Adipocyte (in vitro differentiated cells): ENCODE results near the gene MEF2C.
"Not testable (repeated sequence)": the region's sequence is repeated elsewhere in the genome, so short reads cannot be mapped to it uniquely, and the experiment has no call there.

ENCODE experiments used
- DNase-seq: peaks from one replicate; pipeline ENCODE4 v3.0.0-alpha.2; 2015; ENCODE audit warnings: low read depth
- H3K27me3 ChIP-seq: replicated peaks from 2 replicates; pipeline ENCODE4 v1.7.0; 2013; ENCODE audit warnings: mild to moderate bottlenecking, low read length, moderate library complexity; ENCODE audit not compliant: control insufficient read depth, insufficient read depth
- H3K36me3 ChIP-seq: 2 replicates; pipeline ENCODE4 v1.7.0; 2013; ENCODE audit warnings: low read length, mild to moderate bottlenecking, moderate library complexity; ENCODE audit not compliant: control insufficient read depth, insufficient read depth, severe bottlenecking
- H3K4me1 ChIP-seq: 2 replicates; pipeline ENCODE4 v1.7.0; 2013; ENCODE audit warnings: mild to moderate bottlenecking, low read length, moderate library complexity; ENCODE audit not compliant: control insufficient read depth, insufficient read depth
- H3K4me3 ChIP-seq: 2 replicates; pipeline ENCODE4 v1.7.0; 2013; ENCODE audit warnings: mild to moderate bottlenecking, low read length, moderate library complexity
- H3K9ac ChIP-seq: 2 replicates; pipeline ENCODE4 v1.7.0; 2013; ENCODE audit warnings: mild to moderate bottlenecking, low read length, moderate library complexity
- H3K9me3 ChIP-seq: 2 replicates; pipeline ENCODE4 v1.7.0; 2013; ENCODE audit warnings: mild to moderate bottlenecking, low read length, moderate library complexity; ENCODE audit not compliant: control insufficient read depth

The MEF2C gene

DNA sequence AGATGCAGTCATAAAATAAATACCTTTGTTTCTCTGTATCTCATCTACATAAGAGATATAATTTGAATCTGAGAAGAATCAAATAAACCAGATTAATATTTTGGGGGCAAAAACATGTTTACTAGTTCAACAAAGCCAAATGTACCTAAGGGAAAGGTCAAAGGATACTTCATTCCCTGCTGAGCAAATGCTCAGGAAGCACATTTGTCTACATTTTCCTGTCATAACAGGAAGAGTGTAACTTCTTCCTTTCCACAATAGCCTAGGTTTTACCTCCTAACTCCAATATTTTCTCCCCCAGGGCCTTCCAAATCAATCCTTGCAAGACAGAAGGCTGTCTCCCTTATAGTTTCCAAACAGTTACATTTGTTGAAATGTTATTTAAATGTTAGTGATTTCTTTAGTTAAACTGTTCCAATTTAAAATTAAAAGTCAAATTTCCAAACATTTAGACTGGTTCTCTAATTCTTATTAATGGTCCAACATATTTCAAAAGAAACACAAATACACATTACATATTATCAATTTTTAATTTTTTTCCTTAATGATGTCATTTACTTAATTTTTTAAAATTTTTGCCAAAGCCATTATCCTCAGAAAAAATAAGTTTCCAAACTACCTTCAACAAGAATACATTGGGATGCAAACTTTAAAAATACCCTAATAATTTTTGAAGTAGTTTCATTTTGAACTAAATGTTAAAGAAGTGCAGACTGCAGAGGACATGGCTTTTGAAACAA, 67.8 kb downstream of the MEF2C start:
- Histone ChIP-seq H3K9me3 (no peaks in the 10 kb centered on the region), H3K27me3 (no peaks in the 10 kb centered on the region), H3K4me3 (no peak overlapping the region)

DNA sequence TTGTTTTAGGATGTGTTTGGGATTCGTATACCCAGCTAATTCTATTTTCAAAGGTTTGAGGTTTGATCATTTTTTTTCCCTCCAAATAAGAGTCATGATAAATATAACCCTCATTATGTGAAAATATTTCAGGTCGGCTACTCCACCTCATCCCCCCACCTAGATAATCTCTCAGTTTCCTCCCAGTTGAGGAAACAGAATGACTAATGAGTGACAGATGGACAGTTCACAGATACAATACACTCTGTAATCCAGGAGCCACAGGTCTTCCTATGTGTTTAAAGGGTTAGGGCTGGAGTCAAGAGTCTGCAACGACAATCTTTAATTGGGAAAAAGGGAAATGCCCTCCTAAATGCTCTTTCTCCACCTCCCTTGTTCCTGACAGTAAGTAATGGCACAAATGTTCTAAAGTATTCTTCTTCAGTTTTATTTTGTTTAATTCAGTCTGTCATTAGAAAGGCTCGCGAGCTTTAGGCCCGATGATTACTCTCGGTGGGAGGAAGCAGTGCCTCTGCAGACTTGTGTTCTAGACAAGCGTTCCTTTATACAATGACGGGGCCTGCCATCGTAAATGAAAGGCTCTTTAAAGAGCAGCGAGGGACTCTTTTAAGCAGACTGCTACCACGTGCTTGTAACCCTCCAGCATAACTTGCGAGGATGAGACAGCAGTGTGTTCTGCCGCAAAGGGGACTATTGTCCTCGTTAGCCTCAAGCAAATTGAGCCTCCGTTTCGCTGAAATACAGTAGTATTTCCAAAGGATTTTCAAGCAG, 69.0 kb downstream of the MEF2C start:
- no peaks in the 10 kb centered on the region for H3K9me3 ChIP-seq
- no peaks in the 10 kb centered on the region for H3K27me3 ChIP-seq
- no peaks in the 10 kb centered on the region for H3K36me3 ChIP-seq
- H3K4me3 ChIP-seq: no peak overlapping the region
- no peak for DNase-seq
- H3K9ac ChIP-seq: no peak overlapping the region
- H3K4me1 ChIP-seq: peaks cover 10% of the 10 kb centered on the region

More for the DNA sequence above, 67.8 kb downstream of the MEF2C start:
- no peak for DNase-seq
- Histone ChIP-seq H3K36me3 (no peaks in the 10 kb centered on the region), H3K9ac (no peak overlapping the region), H3K4me1 (peaks cover 10% of the 10 kb centered on the region)

DNA sequence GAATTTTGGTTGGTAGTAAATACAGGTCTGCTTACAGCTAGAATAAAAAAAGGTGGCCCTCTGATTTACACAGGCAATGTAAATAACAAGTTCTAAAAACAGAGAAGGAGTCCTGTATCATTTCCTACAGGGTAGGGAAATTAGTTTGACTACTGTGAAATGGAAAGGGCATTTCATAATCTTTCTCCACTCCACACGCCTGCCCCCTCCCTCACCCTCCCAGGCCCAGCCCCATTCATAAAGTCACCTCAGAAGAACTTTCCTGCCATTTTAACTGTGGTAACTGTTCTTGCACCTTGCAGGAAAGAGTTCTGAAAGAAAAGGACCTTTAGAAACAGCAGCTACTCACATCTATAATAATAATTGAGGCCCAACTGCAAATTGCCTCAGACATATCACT, 69.7 kb downstream of the MEF2C start:
- no peaks in the 10 kb centered on the region for H3K27me3 ChIP-seq
- DNase-seq: peak; percentile 32
- no peak overlapping the region for H3K4me3 ChIP-seq
- no peaks in the 10 kb centered on the region for H3K9me3 ChIP-seq
- H3K36me3 ChIP-seq: no peaks in the 10 kb centered on the region
- peaks cover 10% of the 10 kb centered on the region for H3K4me1 ChIP-seq
- no peak overlapping the region for H3K9ac ChIP-seq

GRCh38 chr5:88808153-88808552, 74.8 kb downstream of the MEF2C start:
- Histone ChIP-seq H3K4me1 (no peaks in the 10 kb centered on the region), H3K4me3 (no peak overlapping the region), H3K27me3 (no peaks in the 10 kb centered on the region), H3K9me3 (no peaks in the 10 kb centered on the region), H3K36me3 (peaks cover 6% of the 10 kb centered on the region), H3K9ac (no peak overlapping the region)
- no peak for DNase-seq

DNA sequence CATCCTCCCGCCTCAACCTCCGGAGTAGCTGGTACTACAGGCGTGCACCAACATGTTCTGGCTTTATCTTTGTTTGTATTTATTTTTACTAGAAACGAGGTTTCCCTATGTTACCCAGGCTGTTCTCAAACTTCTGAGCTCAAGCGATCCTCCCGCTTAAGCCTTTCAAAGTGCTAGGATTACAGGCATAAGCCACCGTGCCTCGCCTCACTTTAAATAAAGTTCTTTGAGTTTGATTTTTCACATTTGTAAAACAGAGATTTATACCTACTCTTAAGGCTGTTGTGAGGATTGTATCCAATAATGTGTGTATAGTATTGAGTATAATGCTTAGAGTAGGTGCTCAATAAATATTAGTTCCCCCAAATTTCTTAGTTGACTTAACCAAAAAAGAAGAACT, 75.7 kb downstream of the MEF2C start:
- Histone ChIP-seq H3K9ac (no peak overlapping the region), H3K9me3 (no peaks in the 10 kb centered on the region), H3K36me3 (peaks cover 6% of the 10 kb centered on the region), H3K27me3 (no peaks in the 10 kb centered on the region), H3K4me1 (no peaks in the 10 kb centered on the region), H3K4me3 (no peak overlapping the region)
- no peak for DNase-seq

DNA sequence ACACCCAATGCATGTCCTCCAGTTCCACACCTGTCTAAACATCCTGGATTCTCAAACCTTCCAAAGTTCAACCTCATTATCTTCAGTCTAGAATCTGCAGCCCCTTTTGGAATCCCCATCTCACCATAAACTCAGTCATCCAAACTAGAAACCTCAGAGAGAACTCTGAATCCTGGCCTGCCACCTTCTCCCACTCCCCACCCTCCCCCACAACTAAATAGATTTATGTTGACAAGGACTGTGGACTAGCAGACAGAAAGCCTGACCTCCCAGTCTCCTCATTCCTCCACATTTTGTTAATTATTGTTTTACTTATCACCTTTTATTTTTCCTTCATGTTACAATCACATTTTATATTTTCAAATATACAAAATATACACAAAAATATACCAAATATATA, 76.6 kb downstream of the MEF2C start:
- no peaks in the 10 kb centered on the region for H3K4me1 ChIP-seq
- H3K9ac ChIP-seq: no peak overlapping the region
- DNase-seq: no peak

DNA sequence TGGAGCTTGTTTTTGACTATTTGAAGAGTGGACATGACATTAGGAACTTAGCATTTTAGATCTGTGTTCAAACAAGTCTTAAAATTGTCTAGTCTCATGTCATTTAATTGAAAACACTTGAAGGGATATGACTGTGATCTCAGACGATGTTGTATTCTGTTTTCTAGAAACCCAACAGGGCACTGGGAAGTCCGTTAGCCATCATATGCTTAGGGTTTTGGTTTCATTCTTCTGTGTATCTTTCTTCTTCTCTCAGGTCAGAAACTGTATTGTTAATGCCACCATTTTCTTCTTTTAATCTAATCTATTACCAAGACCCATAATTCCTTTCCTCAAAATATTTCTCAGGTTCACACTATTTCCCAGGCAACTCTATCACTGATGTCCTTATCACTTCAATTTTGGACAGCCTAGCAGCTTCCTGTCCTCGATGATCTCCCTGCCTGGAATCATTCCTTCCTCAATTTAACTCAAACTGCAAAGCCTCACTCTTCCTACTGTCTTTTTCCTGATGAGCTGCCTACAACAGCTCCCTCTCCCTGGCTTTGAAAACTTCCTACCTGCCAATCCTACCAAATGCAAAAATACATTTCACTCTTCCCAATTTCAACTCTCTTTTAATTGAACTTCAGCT, 77.7 kb downstream of the MEF2C start:
- Histone ChIP-seq H3K36me3 (peaks cover 11% of the 10 kb centered on the region), H3K9ac (no peak overlapping the region), H3K9me3 (no peaks in the 10 kb centered on the region), H3K27me3 (no peaks in the 10 kb centered on the region), H3K4me3 (no peak overlapping the region), H3K4me1 (no peaks in the 10 kb centered on the region)
- no peak for DNase-seq

More for the DNA sequence above, 76.6 kb downstream of the MEF2C start:
- H3K9me3 ChIP-seq: no peaks in the 10 kb centered on the region
- H3K4me3 ChIP-seq: no peak overlapping the region
- H3K36me3 ChIP-seq: peaks cover 11% of the 10 kb centered on the region
- H3K27me3 ChIP-seq: no peaks in the 10 kb centered on the region

GRCh38 chr5:88804444-88804843, 78.5 kb downstream of the MEF2C start:
- Histone ChIP-seq H3K9ac (no peak overlapping the region), H3K36me3 (peaks cover 11% of the 10 kb centered on the region), H3K4me3 (no peak overlapping the region), H3K27me3 (no peaks in the 10 kb centered on the region), H3K4me1 (no peaks in the 10 kb centered on the region), H3K9me3 (no peaks in the 10 kb centered on the region)
- DNase-seq: no peak

DNA sequence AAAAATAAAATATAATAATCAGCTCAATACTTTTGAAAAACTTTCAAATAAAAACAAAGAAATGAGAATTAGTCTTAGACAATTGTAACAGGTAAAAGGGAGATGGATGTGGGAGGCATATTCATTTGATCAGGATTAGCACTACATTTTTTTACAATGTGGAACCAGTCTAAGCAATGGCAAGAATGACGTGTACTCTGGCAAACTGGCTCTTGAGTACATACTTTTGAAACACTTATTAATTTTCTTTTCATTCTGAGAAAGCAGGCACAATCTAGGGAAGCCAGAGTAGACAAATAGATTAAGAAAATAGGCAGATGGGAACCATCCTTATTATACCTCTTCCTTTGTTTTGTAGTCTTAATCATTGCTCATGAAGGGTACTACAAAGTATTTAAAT, 79.7 kb downstream of the MEF2C start:
- H3K9ac ChIP-seq: no peak overlapping the region
- no peaks in the 10 kb centered on the region for H3K4me1 ChIP-seq
- DNase-seq: no peak
- peaks cover 11% of the 10 kb centered on the region for H3K36me3 ChIP-seq
- no peaks in the 10 kb centered on the region for H3K9me3 ChIP-seq
- no peak overlapping the region for H3K4me3 ChIP-seq
- H3K27me3 ChIP-seq: no peaks in the 10 kb centered on the region

DNA sequence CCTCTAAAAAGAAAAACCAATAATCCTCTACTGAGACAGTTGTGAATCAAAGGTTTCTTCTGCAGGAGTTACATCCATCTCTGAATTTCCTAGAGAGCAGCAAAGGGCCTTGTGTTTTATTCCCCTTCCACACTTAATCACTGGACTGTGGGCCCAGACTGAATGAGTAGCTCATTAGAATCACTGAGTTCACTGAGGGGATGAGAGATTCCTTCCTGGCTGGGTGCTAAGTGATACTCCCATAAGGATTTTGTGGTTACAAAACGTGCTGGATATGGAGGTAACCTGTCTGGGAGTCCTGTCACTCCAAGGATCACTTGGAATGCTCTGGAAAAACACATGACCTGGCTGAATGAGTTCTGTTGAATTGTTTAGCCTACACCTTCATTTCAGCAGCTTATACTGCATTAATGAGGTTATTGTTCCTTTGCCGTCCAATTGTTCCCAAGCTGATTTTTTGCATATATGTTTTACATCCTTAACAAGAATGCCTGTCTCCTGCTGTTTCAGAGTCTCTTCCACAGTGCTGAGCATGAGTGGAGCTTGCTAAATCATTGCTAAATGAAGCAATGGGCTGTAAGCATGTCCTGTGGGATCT, 82.9 kb downstream of the MEF2C start:
- H3K9me3 ChIP-seq: no peaks in the 10 kb centered on the region
- H3K36me3 ChIP-seq: peaks cover 11% of the 10 kb centered on the region
- H3K27me3 ChIP-seq: no peaks in the 10 kb centered on the region
- H3K4me1 ChIP-seq: no peaks in the 10 kb centered on the region
- no peak for DNase-seq
- H3K9ac ChIP-seq: no peak overlapping the region
- no peak overlapping the region for H3K4me3 ChIP-seq

DNA sequence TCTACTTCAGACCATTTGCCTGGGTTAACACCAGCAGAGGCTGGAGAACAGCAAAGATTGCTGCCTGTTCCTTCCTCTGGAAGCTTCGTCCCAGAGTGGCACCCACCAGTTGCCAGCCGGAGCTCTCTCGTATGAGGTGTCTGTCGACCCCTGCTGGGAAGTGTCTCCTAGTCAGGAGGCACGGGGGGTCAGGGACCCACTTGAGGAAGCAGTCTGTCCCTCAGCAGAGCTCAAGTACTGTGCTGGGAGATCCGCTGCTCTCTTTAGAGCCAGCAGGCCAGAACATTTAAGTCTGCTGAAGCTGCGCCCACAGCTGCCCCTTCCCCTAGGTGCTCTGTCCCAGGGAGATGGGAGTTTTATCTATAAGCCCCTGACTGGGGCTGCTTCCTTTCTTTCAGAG, 84.1 kb downstream of the MEF2C start:
- DNase-seq, H3K27me3 ChIP-seq, H3K36me3 ChIP-seq, H3K9ac ChIP-seq, H3K4me3 ChIP-seq, H3K4me1 ChIP-seq, H3K9me3 ChIP-seq: not testable (repeated sequence)
